ENCODE measurements around the gene TRPM3.

TRPM3 gene

DNA sequence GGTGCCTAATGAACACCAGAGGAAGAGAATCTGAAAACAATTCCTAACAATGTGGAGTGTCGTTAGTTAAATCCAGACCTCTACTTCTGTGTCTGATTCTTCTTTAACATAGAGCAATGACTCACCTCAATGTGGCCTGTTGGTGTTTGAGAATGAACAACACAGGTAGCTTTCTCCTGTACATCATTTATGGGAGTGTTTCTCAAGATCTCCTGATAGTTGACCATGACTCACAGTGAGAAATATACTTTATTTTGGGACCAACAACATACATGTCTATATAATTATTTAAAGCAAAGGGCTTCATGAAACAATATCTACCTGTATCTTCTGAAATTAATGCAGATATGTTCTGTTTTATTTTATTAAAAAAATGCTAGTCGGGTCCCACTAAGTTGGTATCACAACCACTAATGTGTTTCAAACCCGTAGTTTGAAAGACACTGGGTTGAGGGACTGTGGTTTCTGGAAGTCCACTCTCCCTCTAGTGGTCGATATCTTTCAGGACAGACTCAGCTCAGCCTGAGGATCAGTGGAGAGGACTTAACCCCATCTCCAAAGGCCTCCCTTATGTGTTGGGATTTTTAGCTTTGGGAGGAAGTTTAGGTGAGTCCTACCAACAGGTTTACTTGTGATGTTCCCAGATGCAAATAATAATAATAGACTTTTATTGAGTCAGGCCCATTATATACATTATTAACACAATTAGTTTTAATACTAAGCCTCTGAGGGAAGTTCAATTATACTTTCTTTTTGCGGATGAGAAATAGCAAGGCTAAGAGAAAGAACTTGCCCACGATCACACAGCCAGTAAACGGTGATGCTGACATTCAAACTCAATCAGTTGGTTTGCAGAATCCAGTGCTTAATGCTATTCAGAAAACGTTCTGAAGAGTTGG is 636.9 kb downstream of the TRPM3 start:
- peak; percentile 3 for DNase-seq (ENCODE audit: low read depth)

GRCh38 chr9:70481471-70481870 is 640.0 kb downstream of the TRPM3 start:
- DNase-seq (ENCODE audit: low read depth) = no peak

DNA sequence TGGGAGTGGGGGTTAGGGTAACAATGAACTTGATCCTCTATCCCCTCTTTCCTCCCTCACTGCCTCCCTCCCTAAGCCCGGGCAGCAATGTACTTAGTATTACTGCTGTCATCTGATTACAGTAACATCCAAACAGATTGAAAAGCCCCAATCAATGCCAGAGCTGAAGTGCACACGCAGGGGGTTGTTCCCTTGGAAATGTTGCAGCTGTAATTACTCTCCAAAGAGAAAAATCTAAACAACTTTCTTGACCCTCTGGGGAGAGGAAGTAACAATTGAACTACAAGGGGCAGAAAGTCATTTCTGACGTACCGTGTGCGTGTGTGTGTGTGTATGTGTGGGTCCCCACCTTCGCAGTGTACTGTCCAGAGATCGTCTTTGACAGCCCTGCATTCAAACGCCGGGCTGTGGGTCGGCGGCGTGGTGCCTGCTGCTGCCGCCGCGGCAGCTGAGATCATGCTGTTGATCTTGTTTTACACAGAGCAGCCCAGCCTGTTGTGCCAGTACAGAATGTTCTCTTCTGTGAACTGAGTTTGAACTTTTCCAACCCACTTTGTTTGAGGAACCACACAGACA is 640.9 kb downstream of the TRPM3 start:
- DNase-seq (ENCODE audit: low read depth) = no peak

GRCh38 chr9:70479880-70480291 is 641.5 kb downstream of the TRPM3 start:
- no peak for DNase-seq (ENCODE audit: low read depth)

All from stimulated activated CD4-positive, alpha-beta T cell treated with anti-CD3 and anti-CD28 coated beads, Interleukin-2, amount 100 ng/mL, for 4 hours (primary cell).